HCT116 (cell line): ENCODE measurements around the gene TMEM201. TPM values are rescaled to one million over a fixed set of nuclear protein-coding genes. Genes with fewer than 3 reads are reported as not detected.

Source experiments
- ATAC-seq: fragments of 200-7000 bp; cut with Tn5 transposase; 2 replicates; pipeline ENCODE4 v1.9.1; 2020; ENCODE audit warnings: mild to moderate bottlenecking, moderate library complexity
- BruUV-seq: library from RNA; stranded (reverse); fragments of 400-500 nt; replicated peaks from 2 replicates; lab custom pipeline; 2021; lab: Mats Ljungman, UMichigan
- CTCF ChIA-PET: fragments of 300-600 bp; sonication (Branson Sonifier 250); formaldehyde crosslinking; loops from one replicate; lab custom pipeline; 2021; ENCODE audit warnings: antibody characterized with exemption; lab: Charles Lee
- POLR2A ChIA-PET: fragments of 300-600, 350-600 bp; sonication (Branson Sonifier 250); formaldehyde crosslinking; loops from one replicate; lab custom pipeline; 2021; ENCODE audit warnings: antibody characterized with exemption; lab: Charles Lee
- RAD21 ChIA-PET, 2 experiments: fragments of 300-600 bp; sonication (Branson Sonifier 250); formaldehyde crosslinking; loops; one replicate each; lab custom pipeline; 2023; ENCODE audit warnings: low total read pairs in 2 of 2; ENCODE audit not compliant: uncharacterized antibody in 2 of 2, unreplicated experiment in 2 of 2, low non-redundant PET in 1 of 2; lab: Charles Lee
- DNase-seq: peaks from one replicate; pipeline ENCODE4 v3.0.0-alpha.2; 2010; ENCODE audit warnings: low read depth, low spot score
- H2AFZ ChIP-seq: fragments of 200-600 bp; shearing (Covaris generic), sonication (generic); 2 replicates; pipeline ENCODE4 v1.6.1; 2017; ENCODE audit warnings: low read depth, mixed run types, mixed read lengths, antibody characterized with exemption, low read length; ENCODE audit not compliant: poor library complexity, severe bottlenecking
- H3K27ac ChIP-seq: 2 replicates; pipeline ENCODE4 v1.5.1; 2012; ENCODE audit warnings: low read depth, low read length
- H3K27me3 ChIP-seq: fragments of 200-600 bp; sonication (generic); 2 replicates; pipeline ENCODE4 v1.6.1; 2016; ENCODE audit warnings: mixed run types, low read length, mixed read lengths; ENCODE audit not compliant: insufficient read depth
- H3K36me3 ChIP-seq, 2 experiments: fragments of 200-500 bp in 1 of 2; fragments of 200-600 bp in 1 of 2; sonication (Bioruptor generic) in 1 of 2; sonication (generic) in 1 of 2; 2 replicates each; pipeline versions ENCODE4 v1.5.1 to v1.6.1; 2014 to 2016; ENCODE audit warnings: low read length in 2 of 2, inconsistent platforms in 1 of 2, mixed read lengths in 1 of 2, mixed run types in 1 of 2; ENCODE audit not compliant: insufficient read depth in 2 of 2, control insufficient read depth in 1 of 2
- H3K4me1 ChIP-seq, 2 experiments: fragments of 200-600 bp in 1 of 2; sonication (generic) in 1 of 2; 2 replicates each; pipeline versions ENCODE4 v1.5.1 to v1.6.1; 2012 to 2017; ENCODE audit warnings: low read length in 2 of 2, inconsistent platforms in 1 of 2, mild to moderate bottlenecking in 1 of 2, mixed read lengths in 1 of 2, mixed run types in 1 of 2, moderate library complexity in 1 of 2; ENCODE audit not compliant: insufficient read depth in 2 of 2, control insufficient read depth in 1 of 2
- H3K4me2 ChIP-seq: fragments of 200-600 bp; sonication (generic); 2 replicates; pipeline ENCODE4 v1.6.1; 2017; ENCODE audit warnings: mixed run types, low read length, mixed read lengths
- H3K4me3 ChIP-seq, 2 experiments: fragments of 200-600 bp in 1 of 2; sonication (generic) in 1 of 2; replicated peaks in 1 of 2; 2 replicates each; pipeline ENCODE4 v1.5.1; 2011 to 2016; ENCODE audit warnings: low read length in 2 of 2, control low read depth in 1 of 2, low read depth in 1 of 2, mild to moderate bottlenecking in 1 of 2, mixed read lengths in 1 of 2, mixed run types in 1 of 2
- H3K79me2 ChIP-seq: fragments of 200-600 bp; sonication (generic); 2 replicates; pipeline ENCODE4 v1.6.1; 2017; ENCODE audit warnings: mild to moderate bottlenecking, mixed run types, low read length, moderate library complexity, mixed read lengths; ENCODE audit not compliant: insufficient read depth
- H3K9ac ChIP-seq: fragments of 200-600 bp; sonication (generic); 2 replicates; pipeline ENCODE4 v1.6.1; 2016; ENCODE audit warnings: low read length, mixed read lengths
- H3K9me2 ChIP-seq: fragments of 200-600 bp; sonication (generic), shearing (Covaris generic); 2 replicates; pipeline ENCODE4 v1.6.1; 2017; ENCODE audit warnings: mixed run types, mild to moderate bottlenecking, moderate library complexity; ENCODE audit not compliant: insufficient read depth
- H3K9me3 ChIP-seq, 2 experiments: fragments of 200-500 bp in 1 of 2; fragments of 200-600 bp in 1 of 2; sonication (Bioruptor generic) in 1 of 2; sonication (generic) in 1 of 2; 2 replicates each; pipeline ENCODE4 v1.6.1; 2014 to 2017; ENCODE audit warnings: low read length in 2 of 2, mixed read lengths in 2 of 2, inconsistent platforms in 1 of 2, low read depth in 1 of 2, mild to moderate bottlenecking in 1 of 2, mixed run types in 1 of 2, moderate library complexity in 1 of 2; ENCODE audit not compliant: control insufficient read depth in 1 of 2, insufficient read depth in 1 of 2
- H4K20me1 ChIP-seq: fragments of 200-600 bp; sonication (generic), shearing (Covaris generic); 2 replicates; pipeline ENCODE4 v1.6.1; 2017; ENCODE audit warnings: mixed run types, mild to moderate bottlenecking, moderate library complexity; ENCODE audit not compliant: insufficient read depth
- ATF3 ChIP-seq: IDR thresholded peaks from 2 replicates; pipeline ENCODE4 v1.6.1; 2012
- CBX3 ChIP-seq: IDR thresholded peaks from 2 replicates; pipeline ENCODE4 v1.6.1; 2012; ENCODE audit warnings: low read depth
- CTCF ChIP-seq, 3 experiments: fragments of 200-600 bp in 1 of 3; sonication (generic) in 1 of 3; IDR thresholded peaks in 2 of 3; conservative IDR thresholded peaks in 1 of 3; 2 replicates each; pipeline ENCODE4 v1.5.1; 2012 to 2017; ENCODE audit warnings: low read depth in 2 of 3, low read length in 2 of 3, antibody characterized with exemption in 1 of 3, borderline replicate concordance in 1 of 3, control low read depth in 1 of 3, mild to moderate bottlenecking in 1 of 3, mixed read lengths in 1 of 3, mixed run types in 1 of 3, moderate library complexity in 1 of 3; ENCODE audit not compliant: insufficient read depth in 1 of 3
- FOSL1 ChIP-seq: IDR thresholded peaks from 2 replicates; pipeline ENCODE4 v1.6.1; 2012; ENCODE audit warnings: low read depth
- MAX ChIP-seq: IDR thresholded peaks from 2 replicates; pipeline ENCODE4 v1.6.1; 2012
- POLR2A ChIP-seq: IDR thresholded peaks from 2 replicates; pipeline ENCODE4 v1.7.0; 2011; ENCODE audit warnings: borderline replicate concordance; ENCODE audit not compliant: insufficient read depth, insufficient read length; ENCODE audit errors: extremely low read depth
- RAD21 ChIP-seq: IDR thresholded peaks from 2 replicates; pipeline ENCODE4 v1.6.1; 2012; ENCODE audit warnings: low read depth, mild to moderate bottlenecking
- REST ChIP-seq: IDR thresholded peaks from 2 replicates; pipeline ENCODE4 v1.6.1; 2012; ENCODE audit warnings: low read depth
- SRF ChIP-seq: IDR thresholded peaks from 2 replicates; pipeline ENCODE4 v1.6.1; 2012; ENCODE audit warnings: low read depth
- TCF7L2 ChIP-seq: IDR thresholded peaks from 2 replicates; pipeline ENCODE4 v1.7.0; 2011; ENCODE audit warnings: borderline replicate concordance, inconsistent platforms; ENCODE audit not compliant: insufficient read depth, insufficient read length; ENCODE audit errors: extremely low read depth
- ZBTB33 ChIP-seq: IDR thresholded peaks from 2 replicates; pipeline ENCODE4 v1.6.1; 2011; ENCODE audit warnings: mild to moderate bottlenecking, low read length, moderate library complexity; ENCODE audit not compliant: insufficient replicate concordance; ENCODE audit errors: extremely low read depth
- ZNF274 ChIP-seq: fragments of 200-500 bp; sonication (Bioruptor generic); IDR thresholded peaks from 2 replicates; pipeline ENCODE4 v1.6.1; 2014; ENCODE audit warnings: mild to moderate bottlenecking, low read depth, low read length, inconsistent platforms
- intact Hi-C: fragments of 100-400 bp; cut with micrococcal nuclease; formaldehyde crosslinking; loops from 2 replicates; pipeline ENCODE4 v1.10.0; 2022
- total RNA-seq: library from RNA; stranded (reverse); gene quantifications from one replicate; pipeline ENCODE4 v1.2.1, GENCODE V29; 2021; ENCODE audit not compliant: unreplicated experiment

The TMEM201 gene
- total RNA-seq, 1 experiment from 2014 or later: 27.6 TPM

- TF ChIP-seq REST (no peak), ATF3 (no peak), POLR2A (no peak), SRF (no peak), MAX (no peak), CBX3 (no peak), CTCF (IDR thresholded peaks at IDR 0.05 in 2 of 3, conservative IDR thresholded peaks at IDR 0.05 in 1 of 3; ENCODE audit: borderline replicate concordance in 1 of 3, insufficient read depth in 1 of 3, low read depth in 2 of 3, low read length in 2 of 3) (no peak), FOSL1 (no peak)
These were observed 67.1 kb downstream of the TMEM201 start (continued) for GRCh38 chr1:9655836-9656235.

GRCh38 chr1:9657521-9658032 is 68.9 kb downstream of the TMEM201 start:
- CTCF ChIA-PET: no interaction called here
- POLR2A ChIA-PET: no interaction called here

More at GRCh38 chr1:9657521-9658032, 68.9 kb downstream of the TMEM201 start:
- H4K20me1 ChIP-seq: no peaks in the 10 kb centered on the region
- H3K9me3 ChIP-seq: no peaks in the 10 kb centered on the region
- RAD21 ChIA-PET: no interaction called here
- no peak overlapping the region for H3K9ac ChIP-seq
- ATAC-seq (no peak), DNase-seq (no peak)
- no peaks in the 10 kb centered on the region for H3K9me2 ChIP-seq
- no peak overlapping the region for H3K27ac ChIP-seq
- intact Hi-C loops: no loop called here
- no TSS peak for BruUV-seq
- no peak overlapping the region for H2AFZ ChIP-seq
- H3K4me2 ChIP-seq: no peak overlapping the region
- no peaks in the 10 kb centered on the region for H3K36me3 ChIP-seq
- TF ChIP-seq ZBTB33 (no peak), ZNF274 (no peak), CBX3 (no peak), TCF7L2 (no peak), POLR2A (no peak), RAD21 (no peak)
- H3K4me3 ChIP-seq: no peak overlapping the region
- no peaks in the 10 kb centered on the region for H3K79me2 ChIP-seq
- no peaks in the 10 kb centered on the region for H3K27me3 ChIP-seq
- H3K4me1 ChIP-seq: no peaks in the 10 kb centered on the region; a peak in 1 of 4 replicates
